Measurements from ENCODE around the gene POLD2. TPM values are rescaled to one million over a fixed set of nuclear protein-coding genes. Genes with fewer than 3 reads are reported as not detected.
A peak's percentile ranks its signal among the peaks of the same experiment; 100 is the strongest.

Gene POLD2
- total RNA-seq, 1 donor from 2014 or later, result 232 TPM

DNA sequence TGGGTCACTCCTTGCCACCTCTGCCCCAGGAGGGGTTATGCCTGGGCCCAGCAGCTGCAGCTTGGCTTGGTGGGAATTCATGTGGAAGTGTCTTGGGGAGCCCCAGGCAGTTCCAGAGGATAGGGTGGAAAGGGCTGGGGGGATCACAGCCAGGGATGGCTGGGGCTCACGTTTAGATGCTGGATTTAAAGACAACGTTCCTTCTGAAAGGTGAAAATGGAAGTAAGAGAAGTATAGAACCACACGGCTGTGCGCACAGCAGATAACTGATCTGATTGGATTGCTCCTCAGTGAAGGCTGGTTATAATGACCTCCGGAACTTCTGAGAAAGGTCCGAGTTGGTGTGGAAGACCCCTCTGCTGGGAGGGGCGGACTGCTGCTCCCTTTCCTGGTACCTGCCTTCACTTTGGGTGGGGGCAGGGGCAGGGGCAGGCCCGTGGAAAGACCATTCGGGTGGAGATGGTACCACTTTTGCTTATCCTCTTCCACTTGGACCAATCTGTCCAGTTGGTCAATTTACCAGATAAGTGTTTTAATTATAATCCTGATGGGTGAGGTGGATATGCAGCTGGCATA is 25.7 kb upstream of the POLD2 start:
- H3K27ac ChIP-seq, result no peak overlapping the region
- no peaks in the 10 kb centered on the region for H3K79me2 ChIP-seq (ENCODE audit: low read depth)
- H3K4me1 Mint-ChIP-seq, result peaks cover 14% of the 10 kb centered on the region
- peaks cover 17% of the 10 kb centered on the region for H3K4me1 ChIP-seq
- peaks cover 8% of the 10 kb centered on the region for H3F3A ChIP-seq (ENCODE audit: low read depth)
- H3K36me3 ChIP-seq, result no peaks in the 10 kb centered on the region
- peaks cover 12% of the 10 kb centered on the region for H3K27me3 Mint-ChIP-seq (ENCODE audit: insufficient read depth, low read depth)
- H3K9me3 ChIP-seq (ENCODE audit: low read depth), result no peaks in the 10 kb centered on the region
- no peak overlapping the region for H3K4me2 ChIP-seq
- H2AFZ ChIP-seq (replicated peaks), result no peak overlapping the region
- H3K9me3 Mint-ChIP-seq, result no peaks in the 10 kb centered on the region
- no peak overlapping the region for H3K4me3 ChIP-seq
- H3K4me3 Mint-ChIP-seq, result no peak overlapping the region
- TF ChIP-seq EZH2 (IDR thresholded peaks at IDR 0.05), result no peak
- no peak for TF ChIP-seq EZH2phosphoT487 (IDR thresholded peaks at IDR 0.05)
- TF ChIP-seq, protein P1, sequence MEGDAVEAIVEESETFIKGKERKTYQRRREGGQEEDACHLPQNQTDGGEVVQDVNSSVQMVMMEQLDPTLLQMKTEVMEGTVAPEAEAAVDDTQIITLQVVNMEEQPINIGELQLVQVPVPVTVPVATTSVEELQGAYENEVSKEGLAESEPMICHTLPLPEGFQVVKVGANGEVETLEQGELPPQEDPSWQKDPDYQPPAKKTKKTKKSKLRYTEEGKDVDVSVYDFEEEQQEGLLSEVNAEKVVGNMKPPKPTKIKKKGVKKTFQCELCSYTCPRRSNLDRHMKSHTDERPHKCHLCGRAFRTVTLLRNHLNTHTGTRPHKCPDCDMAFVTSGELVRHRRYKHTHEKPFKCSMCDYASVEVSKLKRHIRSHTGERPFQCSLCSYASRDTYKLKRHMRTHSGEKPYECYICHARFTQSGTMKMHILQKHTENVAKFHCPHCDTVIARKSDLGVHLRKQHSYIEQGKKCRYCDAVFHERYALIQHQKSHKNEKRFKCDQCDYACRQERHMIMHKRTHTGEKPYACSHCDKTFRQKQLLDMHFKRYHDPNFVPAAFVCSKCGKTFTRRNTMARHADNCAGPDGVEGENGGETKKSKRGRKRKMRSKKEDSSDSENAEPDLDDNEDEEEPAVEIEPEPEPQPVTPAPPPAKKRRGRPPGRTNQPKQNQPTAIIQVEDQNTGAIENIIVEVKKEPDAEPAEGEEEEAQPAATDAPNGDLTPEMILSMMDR (IDR thresholded peaks at IDR 0.05), result no peak
- no peaks in the 10 kb centered on the region for H4K20me1 ChIP-seq (ENCODE audit: low read depth)
- H3K27ac Mint-ChIP-seq, result peak overlapping the region; percentile 67
- no peaks in the 10 kb centered on the region for H3K36me3 Mint-ChIP-seq
- no peak overlapping the region for H3K9ac ChIP-seq
- DNase-seq (ENCODE audit: low spot score), result no peak
- H3K27me3 ChIP-seq, result peaks cover 33% of the 10 kb centered on the region

DNA sequence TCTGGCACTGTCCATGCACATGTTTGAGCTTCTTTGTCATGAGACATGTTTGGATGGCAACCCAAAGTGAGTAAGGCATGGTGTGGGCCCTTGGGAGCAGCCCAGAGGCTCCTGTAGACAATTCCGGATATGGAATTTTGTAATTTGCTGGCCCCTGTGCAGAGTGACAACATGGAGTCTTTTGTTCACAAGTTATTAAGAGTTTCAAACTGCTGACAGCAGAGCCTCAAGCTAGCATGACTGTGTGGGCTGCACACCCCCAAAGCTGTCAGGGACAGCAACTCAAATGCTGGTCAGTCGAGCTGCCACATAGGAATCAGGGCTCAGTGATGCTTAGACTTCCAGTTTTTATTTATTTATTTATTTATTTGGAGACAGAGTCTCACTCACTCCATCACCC is 24.8 kb upstream of the POLD2 start:
- Mint-ChIP-seq H3K36me3 (no peaks in the 10 kb centered on the region), H3K27ac (no peak overlapping the region)

DNA sequence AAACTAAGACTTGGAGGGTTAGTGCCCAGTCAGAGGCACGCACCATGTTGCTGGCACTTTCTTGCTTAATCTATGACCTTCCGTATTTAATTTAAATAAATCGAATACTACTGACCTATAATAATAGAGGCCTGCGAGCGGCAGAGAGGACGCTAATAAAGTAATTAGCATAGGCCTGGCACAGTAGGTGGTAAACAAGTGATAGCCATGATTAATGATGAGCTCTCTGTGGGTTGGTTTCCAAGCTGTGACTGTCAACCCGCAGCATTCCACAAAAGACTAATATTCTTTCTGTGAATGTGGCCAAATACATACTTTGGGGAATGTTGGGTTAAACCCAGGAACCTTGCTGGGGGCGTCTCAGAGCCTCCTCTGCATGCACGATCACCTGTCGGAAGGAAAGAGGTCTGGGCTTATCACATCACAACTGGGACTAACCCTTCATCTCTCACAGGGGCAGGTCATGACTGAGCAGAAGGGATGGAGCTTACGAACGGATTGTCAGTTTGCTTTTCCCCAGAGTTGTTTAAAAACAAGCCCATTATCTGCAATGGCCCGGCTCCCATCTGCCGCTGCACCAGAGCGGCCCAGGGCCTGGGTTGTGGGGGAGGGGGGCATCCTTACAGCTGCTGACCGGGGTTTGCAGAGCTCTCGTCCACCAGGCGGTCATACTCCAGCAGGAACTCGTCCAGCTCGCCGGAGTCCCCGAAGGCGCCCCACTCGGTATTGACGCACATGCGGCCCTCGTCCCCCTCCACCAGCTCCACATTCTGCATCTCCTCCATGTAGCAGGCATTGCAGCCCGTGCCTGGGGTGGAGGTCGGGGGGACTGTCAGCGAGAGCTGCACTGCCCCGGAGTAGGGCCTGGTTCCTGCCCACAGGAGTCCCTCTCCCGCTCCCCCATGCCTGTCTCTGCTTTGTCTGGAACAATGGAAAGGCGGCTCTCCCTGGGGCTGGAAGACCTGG is 24.0 kb upstream of the POLD2 start:
- Histone ChIP-seq H4K20me1 (ENCODE audit: low read depth) (no peaks in the 10 kb centered on the region), H3K27me3 (peaks cover 49% of the 10 kb centered on the region), H2AFZ (replicated peaks) (peak overlapping the region; percentile 45), H3K4me2 (peak overlapping the region; percentile 31), H3K79me2 (ENCODE audit: low read depth) (no peaks in the 10 kb centered on the region), H3K9ac (no peak overlapping the region), H3K9me3 (ENCODE audit: low read depth) (no peaks in the 10 kb centered on the region), H3K4me1 (peaks cover 17% of the 10 kb centered on the region), H3K27ac (no peak overlapping the region), H3K36me3 (no peaks in the 10 kb centered on the region), H3F3A (ENCODE audit: low read depth) (peaks cover 8% of the 10 kb centered on the region), H3K4me3 (no peak overlapping the region)
- peaks cover 12% of the 10 kb centered on the region for H3K27me3 Mint-ChIP-seq (ENCODE audit: insufficient read depth, low read depth)
- peak; percentile 22 for DNase-seq (ENCODE audit: low spot score)
- H3K4me1 Mint-ChIP-seq, result peaks cover 14% of the 10 kb centered on the region
- no peaks in the 10 kb centered on the region for H3K9me3 Mint-ChIP-seq
- no peak overlapping the region for H3K4me3 Mint-ChIP-seq
- no peak for TF ChIP-seq EZH2phosphoT487 (IDR thresholded peaks at IDR 0.05)
- no peak for TF ChIP-seq EZH2 (IDR thresholded peaks at IDR 0.05)
- TF ChIP-seq, protein P1 (IDR thresholded peaks at IDR 0.05), result no peak
- no peak overlapping the region for H3K27ac Mint-ChIP-seq
- no peaks in the 10 kb centered on the region for H3K36me3 Mint-ChIP-seq

More for the DNA sequence above, 24.8 kb upstream of the POLD2 start:
- Mint-ChIP-seq H3K4me3 (no peak overlapping the region), H3K27me3 (ENCODE audit: insufficient read depth, low read depth) (peaks cover 12% of the 10 kb centered on the region), H3K4me1 (peaks cover 14% of the 10 kb centered on the region), H3K9me3 (no peaks in the 10 kb centered on the region)
- Histone ChIP-seq H3F3A (ENCODE audit: low read depth) (peaks cover 8% of the 10 kb centered on the region), H2AFZ (replicated peaks) (peak overlapping the region; percentile 45), H3K27me3 (peaks cover 41% of the 10 kb centered on the region), H3K4me2 (no peak overlapping the region), H3K27ac (no peak overlapping the region), H3K9me3 (ENCODE audit: low read depth) (no peaks in the 10 kb centered on the region), H3K4me1 (peaks cover 17% of the 10 kb centered on the region), H4K20me1 (ENCODE audit: low read depth) (no peaks in the 10 kb centered on the region), H3K79me2 (ENCODE audit: low read depth) (no peaks in the 10 kb centered on the region), H3K36me3 (no peaks in the 10 kb centered on the region), H3K4me3 (no peak overlapping the region), H3K9ac (no peak overlapping the region)
- DNase-seq (ENCODE audit: low spot score), result no peak
- TF ChIP-seq EZH2 (IDR thresholded peaks at IDR 0.05), result no peak
- no peak for TF ChIP-seq EZH2phosphoT487 (IDR thresholded peaks at IDR 0.05)
- TF ChIP-seq, protein P1 (IDR thresholded peaks at IDR 0.05), result no peak

Measured in neural progenitor cell (in vitro differentiated cells).